GM19372 (cell line): ENCODE results near the gene ENGASE.

ENCODE experiments used
- ATAC-seq: cut with Tn5 transposase; IDR thresholded peaks from one replicate; pipeline ENCODE4 v1.9.1; 2021; ENCODE audit warnings: mild to moderate bottlenecking, low read depth, moderate library complexity; ENCODE audit not compliant: unreplicated experiment

ENGASE gene

GRCh38 chr17:79132271-79133064 lies 57.8 kb downstream of the ENGASE start:
- no peak for ATAC-seq

DNA sequence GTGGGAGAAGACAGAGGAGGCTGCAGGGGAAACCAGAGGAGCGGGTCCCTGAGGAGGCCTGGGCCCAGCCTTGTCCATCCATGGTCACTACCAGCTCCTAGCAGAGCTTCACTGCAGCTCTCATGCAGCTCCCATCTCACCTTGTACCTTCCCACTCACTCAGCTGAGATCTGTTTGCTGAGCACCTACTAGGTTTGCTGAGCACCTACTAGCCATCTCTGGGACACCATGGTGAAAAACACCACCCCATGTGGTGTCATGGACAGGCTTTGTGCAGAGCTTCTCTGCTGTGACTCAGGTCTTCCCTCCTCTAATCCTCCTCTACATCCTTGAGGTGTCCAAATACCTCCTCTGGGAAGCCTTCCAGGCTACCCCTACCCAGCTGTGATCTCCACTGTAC lies 58.6 kb downstream of the ENGASE start:
- no peak for ATAC-seq

DNA sequence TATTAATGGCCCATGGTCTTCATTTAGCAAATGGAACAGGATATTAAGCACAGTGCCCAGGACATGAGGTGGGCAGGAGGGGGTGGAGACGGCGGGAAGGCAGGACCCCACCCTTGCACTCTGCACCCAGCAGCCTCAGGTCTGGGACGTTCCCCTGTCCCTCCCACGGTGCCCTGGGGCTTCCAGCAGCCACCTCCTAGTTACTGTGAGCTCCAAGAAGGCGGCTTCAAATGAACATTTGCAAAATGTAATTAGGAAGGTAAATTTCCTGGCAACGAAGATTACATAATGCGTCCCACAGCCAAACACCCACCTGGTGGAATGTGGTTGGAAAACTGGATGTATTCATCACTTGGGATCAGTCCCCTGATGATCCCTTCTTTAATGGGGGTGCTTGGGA lies 59.4 kb downstream of the ENGASE start:
- no peak for ATAC-seq

DNA sequence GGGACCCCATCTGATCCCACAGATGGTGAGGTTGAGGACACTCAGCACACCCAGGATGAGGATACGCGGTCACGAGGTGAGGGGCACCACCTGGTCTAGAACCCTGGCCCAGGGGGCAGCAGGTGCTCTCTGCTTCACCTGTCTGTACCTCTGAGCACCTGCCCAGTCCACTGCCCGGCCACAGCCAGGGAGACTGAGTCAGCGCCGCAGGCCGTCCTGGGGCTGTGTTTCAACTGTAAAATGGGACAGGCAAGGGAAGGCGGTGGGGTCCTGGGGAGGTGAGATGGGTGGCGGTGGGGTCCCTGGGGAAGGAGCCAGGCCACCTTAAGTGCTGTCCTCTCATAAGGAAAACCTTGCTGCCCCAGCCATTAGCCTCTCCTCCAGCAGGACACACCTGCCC lies 60.4 kb downstream of the ENGASE start:
- no peak for ATAC-seq

DNA sequence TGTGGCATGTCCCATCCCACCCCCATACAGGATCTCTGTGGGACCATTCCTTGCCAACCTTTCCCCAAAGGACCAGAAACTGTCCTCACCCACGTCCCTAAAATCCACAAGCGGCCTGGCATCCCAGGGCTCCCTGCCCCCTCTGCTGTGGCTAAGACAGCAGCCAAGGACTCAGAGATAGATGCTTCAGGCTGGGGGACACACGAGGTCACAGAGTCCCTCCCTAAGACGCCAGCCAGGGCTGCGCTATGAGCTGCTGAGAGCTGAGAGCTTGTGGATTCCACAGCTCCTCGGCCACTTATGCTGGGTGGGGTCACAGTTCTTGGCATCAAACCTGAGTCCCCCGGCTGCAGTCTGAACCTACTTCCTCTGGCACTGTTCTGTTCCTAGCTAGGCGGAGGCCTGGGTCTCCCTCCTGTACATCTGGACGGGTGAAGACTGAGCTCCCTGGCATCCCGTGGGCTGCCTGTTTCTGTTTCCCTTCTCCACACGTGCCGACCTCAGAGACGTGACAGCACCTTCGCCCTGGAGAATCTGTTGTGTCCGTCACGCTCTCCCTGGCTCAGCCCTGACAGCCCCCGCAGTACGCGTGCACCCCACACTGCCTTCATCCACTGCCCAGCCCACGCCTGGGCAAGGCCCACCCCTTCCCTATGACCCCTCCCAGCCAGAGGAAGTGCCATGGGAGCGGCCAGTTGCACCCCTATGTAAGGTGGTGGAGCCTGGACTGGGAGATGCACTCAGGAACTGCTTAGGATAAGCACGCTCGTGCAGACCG lies 61.2 kb downstream of the ENGASE start:
- no peak for ATAC-seq
